Heart left ventricle (tissue), 13 donors: ENCODE results near the gene ZRANB1.

Experiments
- CTCF ChIP-seq, 12 donors: fragments of 200-600 bp; sonication (generic) in 4 of 12; IDR thresholded peaks; one replicate each; pipeline versions ENCODE4 v1.5.0 to v1.8.0; 2018 to 2022; ENCODE audit warnings: antibody characterized with exemption in 12 of 12, mild to moderate bottlenecking in 5 of 12
- POLR2A ChIP-seq, 2 donors: fragments of 450-650 bp; IDR thresholded peaks; one replicate each; pipeline ENCODE4 v1.6.1; 2017; ENCODE audit warnings: antibody characterized with exemption in 2 of 2, mild to moderate bottlenecking in 2 of 2, moderate library complexity in 2 of 2
- donor health status: ischemic (EF 13 %, LVEDD 7.1; RV severe dilation, severe dysfunction).
- donor health status: DM: no; HTN: yes; CAD: no.
- donor health status: DM: no; HTN: no; CAD: no.
- donor health status: ischemic (EF 25% LVEDD 6.9; RV normal size, moderate dysfunction).
- donor health status: ischemic (EF 25% LVEDD 5.7; RV mildly dilated, moderate dysfunction).
- donor health status: ischemic (EF 35%, LVEDD 5.7; RV mildly dilated, moderate dysfunction).
- donor health status: nonischemic (EF 11% LVEDD 7.7; RV severe dilation, severe dysfunction).
- donor health status: DM: yes; HTN: yes; CAD: no.
- donor health status: PGD.
- donor health status: ischemic (EF 29% LVEDD 5.4; RV normal size, mild dysfunction).
- donor health status: nonischemic (EF 23%, LVEDD 6.1; RV moderate dilation, normal function).

- no peak for TF ChIP-seq CTCF (IDR thresholded peaks at IDR 0.05)
- no peak for TF ChIP-seq POLR2A (IDR thresholded peaks at IDR 0.05)
Measured at GRCh38 chr10:125006188-125006680, 64.3 kb downstream of the ZRANB1 start.
